Neural cell (in vitro differentiated cells): ENCODE measurements around the gene TRIM37. TPM values are rescaled to one million over a fixed set of nuclear protein-coding genes. Genes with fewer than 3 reads are reported as not detected.

Source experiments
- H2AFZ ChIP-seq: fragments of 200-600, 300-800 bp; sonication (generic), shearing (Covaris generic); 2 replicates; pipeline ENCODE4 v1.6.0; 2014; ENCODE audit warnings: low read depth, mild to moderate bottlenecking, antibody characterized with exemption, low read length, moderate library complexity
- H3F3A ChIP-seq: fragments of 200-600 bp; shearing (Covaris generic); 2 replicates; pipeline ENCODE4 v1.6.1; 2016; ENCODE audit warnings: mild to moderate bottlenecking, moderate library complexity, mixed read lengths, antibody characterized with exemption, low read length; ENCODE audit not compliant: insufficient read depth, poor library complexity, severe bottlenecking
- H3K27ac ChIP-seq: fragments of 200-600, 300-800 bp; sonication (generic), shearing (Covaris generic); 2 replicates; pipeline ENCODE4 v1.5.1; 2014; ENCODE audit warnings: mild to moderate bottlenecking, low read length, moderate library complexity
- H3K27me3 ChIP-seq: fragments of 300-800, 200-600 bp; sonication (generic), shearing (Covaris generic); 2 replicates; pipeline ENCODE4 v1.6.0; 2014; ENCODE audit warnings: mild to moderate bottlenecking, low read depth, low read length, moderate library complexity; ENCODE audit not compliant: insufficient read depth
- H3K36me3 ChIP-seq: fragments of 300-800, 200-600 bp; sonication (generic), shearing (Covaris generic); 2 replicates; pipeline ENCODE4 v1.5.1; 2014; ENCODE audit warnings: mild to moderate bottlenecking, antibody characterized with exemption, low read length, moderate library complexity; ENCODE audit not compliant: insufficient read depth
- H3K4me2 ChIP-seq: fragments of 300-800, 200-600 bp; sonication (generic), shearing (Covaris generic); 2 replicates; pipeline ENCODE4 v1.6.0; 2014; ENCODE audit warnings: mild to moderate bottlenecking, low read length
- H3K4me3 ChIP-seq: fragments of 300-800, 200-600 bp; sonication (generic), shearing (Covaris generic); 2 replicates; pipeline ENCODE4 v1.5.1; 2014; ENCODE audit warnings: mild to moderate bottlenecking, low read length, moderate library complexity
- H3K79me2 ChIP-seq: fragments of 200-600 bp; shearing (Covaris generic); replicated peaks from 2 replicates; pipeline ENCODE4 v1.6.0; 2014; ENCODE audit warnings: mild to moderate bottlenecking, low read length, moderate library complexity; ENCODE audit not compliant: insufficient read depth
- H3K9ac ChIP-seq: fragments of 300-800, 200-600 bp; sonication (generic), shearing (Covaris generic); 2 replicates; pipeline ENCODE4 v1.6.1; 2016; ENCODE audit warnings: mild to moderate bottlenecking, low read length, mixed read lengths
- H3K9me2 ChIP-seq: fragments of 200-600 bp; shearing (Covaris generic); 2 replicates; pipeline ENCODE4 v1.6.1; 2016; ENCODE audit warnings: mild to moderate bottlenecking, low read length, mixed read lengths; ENCODE audit not compliant: insufficient read depth
- H3K9me3 ChIP-seq: fragments of 200-600, 300-800 bp; sonication (generic), shearing (Covaris generic); 2 replicates; pipeline ENCODE4 v1.6.1; 2016; ENCODE audit warnings: mild to moderate bottlenecking, mixed run types, low read length, moderate library complexity, mixed read lengths
- H4K20me1 ChIP-seq: fragments of 200-600 bp; shearing (Covaris generic); 2 replicates; pipeline ENCODE4 v1.6.1; 2016; ENCODE audit warnings: mild to moderate bottlenecking, mixed run types; ENCODE audit not compliant: insufficient read depth
- CTCF ChIP-seq: fragments of 450-650 bp; IDR thresholded peaks from 2 replicates; pipeline ENCODE4 v1.5.1; 2014; ENCODE audit warnings: antibody characterized with exemption, mild to moderate bottlenecking, moderate library complexity; ENCODE audit not compliant: poor library complexity, severe bottlenecking
- EP300 ChIP-seq: fragments of 450-650 bp; conservative IDR thresholded peaks from 2 replicates; pipeline ENCODE4 v1.6.1; 2014; ENCODE audit warnings: antibody characterized with exemption, mild to moderate bottlenecking, moderate library complexity; ENCODE audit not compliant: poor library complexity, severe bottlenecking
- EZH2 ChIP-seq: fragments of 200-600, 300-800 bp; shearing (Covaris generic), sonication (generic); IDR thresholded peaks from 2 replicates; pipeline ENCODE4 v1.6.1; 2014; ENCODE audit warnings: antibody characterized with exemption, low read length, borderline replicate concordance, mild to moderate bottlenecking; ENCODE audit not compliant: insufficient read depth, poor library complexity, severe bottlenecking
- MXI1 ChIP-seq: fragments of 450-650 bp; conservative IDR thresholded peaks from 2 replicates; pipeline ENCODE4 v1.6.1; 2014; ENCODE audit warnings: antibody characterized with exemption, mild to moderate bottlenecking; ENCODE audit not compliant: poor library complexity, severe bottlenecking
- POLR2AphosphoS5 ChIP-seq: IDR thresholded peaks from 2 replicates; pipeline ENCODE4 v1.6.1; 2012
- RAD21 ChIP-seq: fragments of 450-650 bp; conservative IDR thresholded peaks from 2 replicates; pipeline ENCODE4 v1.6.1; 2014; ENCODE audit warnings: antibody characterized with exemption, mild to moderate bottlenecking, moderate library complexity
- REST ChIP-seq: IDR thresholded peaks from 2 replicates; pipeline ENCODE4 v1.6.1; 2012; ENCODE audit warnings: borderline replicate concordance
- SMC3 ChIP-seq: fragments of 450-650 bp; conservative IDR thresholded peaks from 2 replicates; pipeline ENCODE4 v1.6.1; 2014; ENCODE audit warnings: antibody characterized with exemption, mild to moderate bottlenecking, moderate library complexity; ENCODE audit not compliant: poor library complexity
- TAF1 ChIP-seq: IDR thresholded peaks from 2 replicates; pipeline ENCODE4 v1.6.1; 2012; ENCODE audit warnings: low read depth
- polyA plus RNA-seq: library from polyadenylated mRNA; depleted of rRNA; stranded (reverse); fragments of >200 nt; gene quantifications from 2 replicates; pipeline ENCODE4 v1.2.3, GENCODE V29; 2014

Gene TRIM37
- polyA plus RNA-seq, 1 donor from 2014 or later: 65.2 TPM

- Histone ChIP-seq H3K9ac (no peak overlapping the region), H3K27me3 (no peaks in the 10 kb centered on the region), H3K4me2 (no peak overlapping the region), H3K9me3 (no peaks in the 10 kb centered on the region), H3K27ac (no peak overlapping the region), H3K79me2 (no peaks in the 10 kb centered on the region), H3K36me3 (peaks cover 11% of the 10 kb centered on the region), H3F3A (no peaks in the 10 kb centered on the region), H4K20me1 (no peaks in the 10 kb centered on the region), H3K4me3 (no peak overlapping the region), H3K9me2 (no peaks in the 10 kb centered on the region), H2AFZ (no peak overlapping the region)
- TF ChIP-seq CTCF: no peak
- no peak for TF ChIP-seq POLR2AphosphoS5
- no peak for TF ChIP-seq SMC3
- no peak for TF ChIP-seq EZH2
- TF ChIP-seq RAD21: no peak
- TF ChIP-seq EP300: no peak
- TF ChIP-seq REST: no peak
- TF ChIP-seq MXI1: no peak
- TF ChIP-seq TAF1: no peak
These were observed 104.6 kb downstream of the TRIM37 start for GRCh38 chr17:59002126-59002525.

GRCh38 chr17:59001158-59001814 is 105.4 kb downstream of the TRIM37 start:
- TF ChIP-seq CTCF: no peak
- TF ChIP-seq MXI1: no peak
- TF ChIP-seq RAD21: no peak
- H3K9me3 ChIP-seq: no peaks in the 10 kb centered on the region
- H3K36me3 ChIP-seq: peaks cover 11% of the 10 kb centered on the region
- no peaks in the 10 kb centered on the region for H3K27me3 ChIP-seq
- H3K9ac ChIP-seq: no peak overlapping the region
- H4K20me1 ChIP-seq: no peaks in the 10 kb centered on the region
- no peaks in the 10 kb centered on the region for H3K9me2 ChIP-seq
- no peaks in the 10 kb centered on the region for H3F3A ChIP-seq
- no peaks in the 10 kb centered on the region for H3K79me2 ChIP-seq
- no peak overlapping the region for H3K4me3 ChIP-seq
- no peak overlapping the region for H2AFZ ChIP-seq
- no peak overlapping the region for H3K4me2 ChIP-seq
- H3K27ac ChIP-seq: no peak overlapping the region
